ENCODE results near the gene SPOCK1. TPM values are rescaled to one million over a fixed set of nuclear protein-coding genes. Genes with fewer than 3 reads are reported as not detected.

The SPOCK1 gene
- total RNA-seq, 1 donor from 2014 or later: 28.6 TPM

GRCh38 chr5:137092831-137093230 lies 406.3 kb downstream of the SPOCK1 start:
- Histone ChIP-seq H3K27ac (replicated peaks) (no peak overlapping the region), H3K9me3 (replicated peaks) (no peaks in the 10 kb centered on the region), H3K4me1 (no peaks in the 10 kb centered on the region), H3K36me3 (no peaks in the 10 kb centered on the region), H3K27me3 (ENCODE audit: low read depth) (no peaks in the 10 kb centered on the region), H3K4me3 (no peak overlapping the region)
- TF ChIP-seq CTCF (IDR thresholded peaks at IDR 0.05; ENCODE audit: borderline replicate concordance): no peak
- intact Hi-C loops (cut with micrococcal nuclease): no loop called here
- no peak for DNase-seq

GRCh38 chr5:137091472-137091871 lies 407.7 kb downstream of the SPOCK1 start:
- no peak for DNase-seq
- intact Hi-C loops (cut with micrococcal nuclease): no loop called here
- Histone ChIP-seq H3K4me1 (no peaks in the 10 kb centered on the region), H3K36me3 (no peaks in the 10 kb centered on the region), H3K27ac (replicated peaks) (no peak overlapping the region), H3K27me3 (ENCODE audit: low read depth) (peaks cover 8% of the 10 kb centered on the region), H3K4me3 (no peak overlapping the region), H3K9me3 (replicated peaks) (no peaks in the 10 kb centered on the region)
- no peak for TF ChIP-seq CTCF (IDR thresholded peaks at IDR 0.05; ENCODE audit: borderline replicate concordance)

- Histone ChIP-seq H3K9me3 (replicated peaks) (no peaks in the 10 kb centered on the region), H3K36me3 (no peaks in the 10 kb centered on the region), H3K27ac (replicated peaks) (no peak overlapping the region), H3K4me1 (no peaks in the 10 kb centered on the region), H3K27me3 (ENCODE audit: low read depth) (peaks cover 14% of the 10 kb centered on the region), H3K4me3 (no peak overlapping the region)
- TF ChIP-seq CTCF (IDR thresholded peaks at IDR 0.05; ENCODE audit: borderline replicate concordance): no peak
- no peak for DNase-seq
- intact Hi-C loops (cut with micrococcal nuclease): no loop called here
Observed at GRCh38 chr5:137090721-137091120, 408.4 kb downstream of the SPOCK1 start.

GRCh38 chr5:137090151-137090550 lies 409.0 kb downstream of the SPOCK1 start:
- H3K4me3 ChIP-seq: no peak overlapping the region
- peaks cover 19% of the 10 kb centered on the region for H3K27me3 ChIP-seq (ENCODE audit: low read depth)
- TF ChIP-seq CTCF (IDR thresholded peaks at IDR 0.05; ENCODE audit: borderline replicate concordance): no peak
- H3K4me1 ChIP-seq: no peaks in the 10 kb centered on the region
- intact Hi-C loops (cut with micrococcal nuclease): no loop called here
- no peaks in the 10 kb centered on the region for H3K36me3 ChIP-seq
- no peak overlapping the region for H3K27ac ChIP-seq (replicated peaks)
- no peaks in the 10 kb centered on the region for H3K9me3 ChIP-seq (replicated peaks)
- DNase-seq: no peak

GRCh38 chr5:137088175-137088574 lies 411.0 kb downstream of the SPOCK1 start:
- TF ChIP-seq CTCF (IDR thresholded peaks at IDR 0.05; ENCODE audit: borderline replicate concordance): no peak
- Histone ChIP-seq H3K27ac (replicated peaks) (no peak overlapping the region), H3K9me3 (replicated peaks) (no peaks in the 10 kb centered on the region), H3K4me3 (no peak overlapping the region), H3K27me3 (ENCODE audit: low read depth) (peaks cover 33% of the 10 kb centered on the region), H3K36me3 (no peaks in the 10 kb centered on the region), H3K4me1 (no peaks in the 10 kb centered on the region)
- intact Hi-C loops (cut with micrococcal nuclease): no loop called here
- DNase-seq: no peak

- DNase-seq: no peak
- H3K27me3 ChIP-seq (ENCODE audit: low read depth): peaks cover 33% of the 10 kb centered on the region
- H3K4me3 ChIP-seq: no peak overlapping the region
- H3K9me3 ChIP-seq (replicated peaks): no peaks in the 10 kb centered on the region
- H3K4me1 ChIP-seq: no peaks in the 10 kb centered on the region
- H3K27ac ChIP-seq (replicated peaks): no peak overlapping the region
- no peaks in the 10 kb centered on the region for H3K36me3 ChIP-seq
- no peak for TF ChIP-seq CTCF (IDR thresholded peaks at IDR 0.05; ENCODE audit: borderline replicate concordance)
- intact Hi-C loops (cut with micrococcal nuclease): no loop called here
Observed at GRCh38 chr5:137086342-137086741, 412.8 kb downstream of the SPOCK1 start.

Data from left ventricle myocardium inferior (tissue), 1 donor.